Measurements from ENCODE around the gene CKM.

CKM gene

GRCh38 chr19:45349430-45349941 is 26.8 kb upstream of the CKM start:
- TF ChIP-seq, protein P1, sequence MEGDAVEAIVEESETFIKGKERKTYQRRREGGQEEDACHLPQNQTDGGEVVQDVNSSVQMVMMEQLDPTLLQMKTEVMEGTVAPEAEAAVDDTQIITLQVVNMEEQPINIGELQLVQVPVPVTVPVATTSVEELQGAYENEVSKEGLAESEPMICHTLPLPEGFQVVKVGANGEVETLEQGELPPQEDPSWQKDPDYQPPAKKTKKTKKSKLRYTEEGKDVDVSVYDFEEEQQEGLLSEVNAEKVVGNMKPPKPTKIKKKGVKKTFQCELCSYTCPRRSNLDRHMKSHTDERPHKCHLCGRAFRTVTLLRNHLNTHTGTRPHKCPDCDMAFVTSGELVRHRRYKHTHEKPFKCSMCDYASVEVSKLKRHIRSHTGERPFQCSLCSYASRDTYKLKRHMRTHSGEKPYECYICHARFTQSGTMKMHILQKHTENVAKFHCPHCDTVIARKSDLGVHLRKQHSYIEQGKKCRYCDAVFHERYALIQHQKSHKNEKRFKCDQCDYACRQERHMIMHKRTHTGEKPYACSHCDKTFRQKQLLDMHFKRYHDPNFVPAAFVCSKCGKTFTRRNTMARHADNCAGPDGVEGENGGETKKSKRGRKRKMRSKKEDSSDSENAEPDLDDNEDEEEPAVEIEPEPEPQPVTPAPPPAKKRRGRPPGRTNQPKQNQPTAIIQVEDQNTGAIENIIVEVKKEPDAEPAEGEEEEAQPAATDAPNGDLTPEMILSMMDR (IDR thresholded peaks at IDR 0.05; ENCODE audit: borderline replicate concordance, insufficient read depth, low read depth, low read length) = no peak
- no peak overlapping the region for H3K4me3 ChIP-seq (ENCODE audit: low read depth, low read length)

DNA sequence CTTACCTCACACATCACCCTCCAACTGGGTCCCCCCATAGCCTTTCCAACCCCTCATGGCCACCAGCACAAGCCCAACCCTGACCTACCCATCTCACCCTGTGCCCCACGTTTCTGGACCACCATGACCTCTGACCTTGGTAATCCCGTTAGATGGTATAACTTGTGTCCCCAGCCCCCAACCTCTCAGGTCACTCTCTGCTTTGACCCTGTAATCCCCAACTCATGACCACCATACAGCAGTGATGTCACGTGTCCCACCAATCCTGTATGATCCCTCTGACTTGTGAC is 26.4 kb upstream of the CKM start:
- no peak overlapping the region for H3K4me3 ChIP-seq (ENCODE audit: low read depth, low read length)
- TF ChIP-seq, protein P1 (IDR thresholded peaks at IDR 0.05; ENCODE audit: borderline replicate concordance, insufficient read depth, low read depth, low read length) = no peak

GRCh38 chr19:45348367-45349125 is 25.9 kb upstream of the CKM start:
- TF ChIP-seq, protein P1 (IDR thresholded peaks at IDR 0.05; ENCODE audit: borderline replicate concordance, insufficient read depth, low read depth, low read length) = no peak
- H3K4me3 ChIP-seq (ENCODE audit: low read depth, low read length) = no peak overlapping the region

GRCh38 chr19:45347570-45348366 is 25.1 kb upstream of the CKM start:
- no peak overlapping the region for H3K4me3 ChIP-seq (ENCODE audit: low read depth, low read length)
- TF ChIP-seq, protein P1 (IDR thresholded peaks at IDR 0.05; ENCODE audit: borderline replicate concordance, insufficient read depth, low read depth, low read length) = no peak

DNA sequence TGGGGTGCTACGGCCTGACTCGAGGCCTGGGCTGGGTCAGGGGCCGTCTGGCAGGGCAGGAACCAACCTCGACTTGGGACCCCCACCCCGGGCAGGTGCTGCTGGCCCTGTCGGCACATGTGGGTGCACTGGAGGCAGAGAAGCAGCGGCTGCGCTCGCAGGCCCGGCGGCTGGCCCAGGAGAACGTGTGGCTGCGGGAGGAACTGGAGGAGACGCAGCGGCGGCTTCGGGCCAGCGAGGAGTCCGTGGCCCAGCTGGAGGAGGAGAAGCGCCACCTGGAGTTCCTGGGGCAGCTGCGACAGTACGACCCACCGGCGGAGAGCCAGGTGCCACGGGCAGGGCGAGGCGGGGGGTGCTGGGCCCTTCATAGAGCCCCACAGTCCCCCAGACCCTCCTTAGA is 23.8 kb upstream of the CKM start:
- no peak overlapping the region for H3K4me3 ChIP-seq (ENCODE audit: low read depth, low read length)

DNA sequence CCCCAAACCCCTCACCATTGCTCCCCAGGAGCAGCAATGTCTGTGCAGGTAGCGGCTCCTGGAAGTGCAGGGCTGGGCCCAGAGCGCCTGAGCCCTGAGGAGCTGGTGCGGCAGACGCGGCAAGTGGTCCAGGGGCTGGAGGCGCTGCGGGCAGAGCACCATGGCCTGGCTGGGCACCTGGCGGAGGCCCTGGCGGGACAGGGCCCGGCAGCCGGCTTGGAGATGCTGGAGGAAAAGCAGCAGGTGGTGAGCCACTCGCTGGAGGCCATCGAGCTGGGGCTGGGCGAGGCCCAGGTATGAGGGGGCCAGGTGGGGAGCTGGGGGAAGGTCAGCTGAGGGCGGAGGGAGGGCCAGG is 22.8 kb upstream of the CKM start:
- no peak overlapping the region for H3K4me3 ChIP-seq (ENCODE audit: low read depth, low read length)
- TF ChIP-seq, protein P1 (IDR thresholded peaks at IDR 0.05; ENCODE audit: borderline replicate concordance, insufficient read depth, low read depth, low read length) = no peak

More for the DNA sequence above, 23.8 kb upstream of the CKM start:
- TF ChIP-seq, protein P1 (IDR thresholded peaks at IDR 0.05; ENCODE audit: borderline replicate concordance, insufficient read depth, low read depth, low read length) = no peak

Measured in GM12875 (cell line).